Skeletal muscle tissue (tissue), 4 donors: ENCODE results near the gene UNC79. TPM values are rescaled to one million over a fixed set of nuclear protein-coding genes. Genes with fewer than 3 reads are reported as not detected.
"Not testable (repeated sequence)": the region's sequence is repeated elsewhere in the genome, so short reads cannot be mapped to it uniquely, and the experiment has no call there.

Source experiments
- H3K27ac ChIP-seq: one replicate; pipeline ENCODE4 v1.7.0; 2013; ENCODE audit warnings: mild to moderate bottlenecking, low read depth, low read length, inconsistent platforms
- H3K27me3 ChIP-seq, 3 donors: one replicate each; pipeline ENCODE4 v1.7.0; 2013; ENCODE audit warnings: low read length in 3 of 3; ENCODE audit not compliant: control insufficient read depth in 3 of 3, insufficient read depth in 3 of 3
- H3K36me3 ChIP-seq, 3 donors: one replicate each; pipeline ENCODE4 v1.7.0; 2013; ENCODE audit warnings: low read length in 3 of 3; ENCODE audit not compliant: control insufficient read depth in 3 of 3, insufficient read depth in 3 of 3
- H3K4me1 ChIP-seq, 3 donors: one replicate each; pipeline ENCODE4 v1.7.0; 2013; ENCODE audit warnings: low read length in 3 of 3, mild to moderate bottlenecking in 3 of 3; ENCODE audit not compliant: control insufficient read depth in 3 of 3, insufficient read depth in 3 of 3
- H3K4me3 ChIP-seq, 3 donors: one replicate each; pipeline ENCODE4 v1.7.0; 2013; ENCODE audit warnings: low read length in 3 of 3
- H3K9ac ChIP-seq, 3 donors: one replicate each; pipeline ENCODE4 v1.7.0; 2013; ENCODE audit warnings: low read length in 3 of 3, mild to moderate bottlenecking in 3 of 3, moderate library complexity in 2 of 3, low read depth in 1 of 3
- H3K9me3 ChIP-seq, 3 donors: one replicate each; pipeline ENCODE4 v1.7.0; 2013; ENCODE audit warnings: low read length in 3 of 3; ENCODE audit not compliant: control insufficient read depth in 3 of 3
- total RNA-seq: library from RNA; depleted of rRNA; stranded (reverse); fragments of >200 nt; gene quantifications from one replicate; pipeline ENCODE4 v1.2.3, GENCODE V29; 2014
- donor health status: Osteomylitis.

UNC79 gene
- total RNA-seq, 1 donor from 2014 or later: under 0.01 TPM

- H3K27me3 ChIP-seq: no peaks in the 10 kb centered on the region
- no peak overlapping the region for H3K4me3 ChIP-seq
- H3K4me1 ChIP-seq: no peaks in the 10 kb centered on the region
- no peak overlapping the region for H3K27ac ChIP-seq
- H3K9me3 ChIP-seq: no peaks in the 10 kb centered on the region
- no peak overlapping the region for H3K9ac ChIP-seq
- H3K36me3 ChIP-seq: no peaks in the 10 kb centered on the region
Observed at GRCh38 chr14:93480867-93481266, 50.1 kb downstream of the UNC79 start.

- no peaks in the 10 kb centered on the region for H3K36me3 ChIP-seq
- H3K27me3 ChIP-seq: no peaks in the 10 kb centered on the region
- H3K4me3 ChIP-seq: no peak overlapping the region
- H3K27ac ChIP-seq: no peak overlapping the region
- no peaks in the 10 kb centered on the region for H3K9me3 ChIP-seq
- no peaks in the 10 kb centered on the region for H3K4me1 ChIP-seq
- no peak overlapping the region for H3K9ac ChIP-seq
Observed at GRCh38 chr14:93481758-93482157, 51.0 kb downstream of the UNC79 start.

GRCh38 chr14:93490001-93490400 lies 59.3 kb downstream of the UNC79 start:
- Histone ChIP-seq H3K4me3 (no peak overlapping the region), H3K9ac (no peak overlapping the region), H3K36me3 (no peaks in the 10 kb centered on the region), H3K27me3 (no peaks in the 10 kb centered on the region), H3K4me1 (no peaks in the 10 kb centered on the region), H3K9me3 (no peaks in the 10 kb centered on the region), H3K27ac (no peak overlapping the region)

GRCh38 chr14:93493054-93493453 lies 62.3 kb downstream of the UNC79 start:
- no peak overlapping the region for H3K27ac ChIP-seq
- no peak overlapping the region for H3K4me3 ChIP-seq
- H3K36me3 ChIP-seq: no peaks in the 10 kb centered on the region
- H3K27me3 ChIP-seq: no peaks in the 10 kb centered on the region
- H3K9me3 ChIP-seq: no peaks in the 10 kb centered on the region
- H3K4me1 ChIP-seq: no peaks in the 10 kb centered on the region
- H3K9ac ChIP-seq: no peak overlapping the region

- H3K9me3 ChIP-seq, H3K9ac ChIP-seq, H3K27ac ChIP-seq, H3K4me3 ChIP-seq, H3K27me3 ChIP-seq, H3K36me3 ChIP-seq, H3K4me1 ChIP-seq: not testable (repeated sequence)
Observed at GRCh38 chr14:93493622-93494021, 62.9 kb downstream of the UNC79 start.

GRCh38 chr14:93496856-93497741 lies 66.4 kb downstream of the UNC79 start:
- Histone ChIP-seq H3K9ac (no peak overlapping the region), H3K9me3 (no peaks in the 10 kb centered on the region), H3K27me3 (no peaks in the 10 kb centered on the region), H3K4me3 (no peak overlapping the region), H3K27ac (no peak overlapping the region), H3K36me3 (no peaks in the 10 kb centered on the region), H3K4me1 (no peaks in the 10 kb centered on the region)

GRCh38 chr14:93510056-93510455 lies 79.3 kb downstream of the UNC79 start:
- no peak overlapping the region for H3K4me3 ChIP-seq
- no peak overlapping the region for H3K27ac ChIP-seq
- H3K36me3 ChIP-seq: no peaks in the 10 kb centered on the region
- no peaks in the 10 kb centered on the region for H3K9me3 ChIP-seq
- no peaks in the 10 kb centered on the region for H3K4me1 ChIP-seq
- H3K9ac ChIP-seq: no peak overlapping the region
- no peaks in the 10 kb centered on the region for H3K27me3 ChIP-seq

GRCh38 chr14:93511001-93511400 lies 80.3 kb downstream of the UNC79 start:
- Histone ChIP-seq H3K4me3 (no peak overlapping the region), H3K27me3 (no peaks in the 10 kb centered on the region), H3K9me3 (no peaks in the 10 kb centered on the region), H3K36me3 (no peaks in the 10 kb centered on the region), H3K9ac (no peak overlapping the region), H3K4me1 (no peaks in the 10 kb centered on the region), H3K27ac (no peak overlapping the region)

- H3K27me3 ChIP-seq: no peaks in the 10 kb centered on the region
- H3K9me3 ChIP-seq: peaks cover 0 to 2% (median 0%) of the 10 kb centered on the region in 3 donors
- no peaks in the 10 kb centered on the region for H3K4me1 ChIP-seq
- H3K4me3 ChIP-seq: no peak overlapping the region
- H3K36me3 ChIP-seq: no peaks in the 10 kb centered on the region
- no peak overlapping the region for H3K27ac ChIP-seq
- no peak overlapping the region for H3K9ac ChIP-seq
Observed at GRCh38 chr14:93520053-93520607, 89.4 kb downstream of the UNC79 start.

- Histone ChIP-seq H3K27me3 (no peaks in the 10 kb centered on the region), H3K4me3 (no peak overlapping the region), H3K27ac (no peak overlapping the region), H3K4me1 (no peaks in the 10 kb centered on the region), H3K9ac (no peak overlapping the region), H3K36me3 (no peaks in the 10 kb centered on the region), H3K9me3 (peaks cover 0 to 2% (median 0%) of the 10 kb centered on the region in 3 donors)
Observed at GRCh38 chr14:93522221-93522620, 91.5 kb downstream of the UNC79 start.
